ENCODE results near the gene HOGA1. TPM values are rescaled to one million over a fixed set of nuclear protein-coding genes. Genes with fewer than 3 reads are reported as not detected.

HOGA1 gene
- total RNA-seq, 1 experiment from 2014 or later: not detected

- no peak overlapping the region for H3K4me3 ChIP-seq (ENCODE audit: low read depth, low read length, poor library complexity, severe bottlenecking)
Observed at GRCh38 chr10:97629289-97629688, 45.1 kb downstream of the HOGA1 start.

GRCh38 chr10:97631098-97631497 is 46.9 kb downstream of the HOGA1 start:
- POLR2A ChIA-PET (ENCODE audit: low non-redundant PET): no interaction called here
- intact Hi-C loops (cut with micrococcal nuclease; ENCODE audit: unreplicated experiment): no loop called here

More at GRCh38 chr10:97629289-97629688, 45.1 kb downstream of the HOGA1 start:
- BruUV-seq (replicated peaks): no TSS peak
- Histone ChIP-seq H3K4me1 (ENCODE audit: insufficient read depth, low read length, poor library complexity, severe bottlenecking) (peaks cover 12% of the 10 kb centered on the region), H3K27ac (ENCODE audit: low read depth, low read length, poor library complexity, severe bottlenecking) (no peak overlapping the region), H3K9me3 (ENCODE audit: low read depth, low read length, poor library complexity, severe bottlenecking) (no peaks in the 10 kb centered on the region), H3K27me3 (replicated peaks; ENCODE audit: insufficient read depth, low read depth, low read length, poor library complexity) (no peaks in the 10 kb centered on the region), H3K36me3 (ENCODE audit: insufficient read depth, low read length, poor library complexity, severe bottlenecking) (no peaks in the 10 kb centered on the region)
- DNase-seq (ENCODE audit: low spot score): no peak
- CTCF ChIA-PET: no interaction called here
- POLR2A ChIA-PET (ENCODE audit: low non-redundant PET): no interaction called here
- TF ChIP-seq CTCF (conservative IDR thresholded peaks at IDR 0.05; ENCODE audit: low read depth, low read length) (no peak), EZH2 (IDR thresholded peaks at IDR 0.05; ENCODE audit: borderline replicate concordance, low read depth, low read length, poor library complexity, severe bottlenecking) (no peak)
- intact Hi-C loops (cut with micrococcal nuclease; ENCODE audit: unreplicated experiment): no loop called here

GRCh38 chr10:97632949-97633884 is 49.0 kb downstream of the HOGA1 start, which contains the start of gene MORN4:
MORN4 (minus strand) TSS chr10:97633500; CDS start chr10:97619653, 13,847 bp downstream.
- CTCF ChIA-PET: no interaction called here
- no peaks in the 10 kb centered on the region for H3K36me3 ChIP-seq (ENCODE audit: insufficient read depth, low read length, poor library complexity, severe bottlenecking)
- peak; percentile 97 for DNase-seq (ENCODE audit: low spot score)
- TF ChIP-seq CTCF (conservative IDR thresholded peaks at IDR 0.05; ENCODE audit: low read depth, low read length) (no peak), EZH2 (IDR thresholded peaks at IDR 0.05; ENCODE audit: borderline replicate concordance, low read depth, low read length, poor library complexity, severe bottlenecking) (no peak)
- no TSS peak for BruUV-seq (replicated peaks)
- peak within 1 kb of the TSS; percentile 35 for H3K27ac ChIP-seq (ENCODE audit: low read depth, low read length, poor library complexity, severe bottlenecking)
- no peaks in the 10 kb centered on the region for H3K27me3 ChIP-seq (replicated peaks; ENCODE audit: insufficient read depth, low read depth, low read length, poor library complexity)
- H3K9me3 ChIP-seq (ENCODE audit: low read depth, low read length, poor library complexity, severe bottlenecking): no peaks in the 10 kb centered on the region
- peak within 1 kb of the TSS; percentile 74 for H3K4me3 ChIP-seq (ENCODE audit: low read depth, low read length, poor library complexity, severe bottlenecking)
- H3K4me1 ChIP-seq (ENCODE audit: insufficient read depth, low read length, poor library complexity, severe bottlenecking): peaks cover 12% of the 10 kb centered on the region
- POLR2A ChIA-PET (ENCODE audit: low non-redundant PET): interaction anchor here (0.7 kb wide), 1 partner anchor 102 kb away, joined by 3 read pairs; no protein-coding TSS in a partner anchor
- intact Hi-C loops (cut with micrococcal nuclease; ENCODE audit: unreplicated experiment): no loop called here

More at GRCh38 chr10:97631098-97631497, 46.9 kb downstream of the HOGA1 start:
- no peak for DNase-seq (ENCODE audit: low spot score)
- CTCF ChIA-PET: no interaction called here
- no peak overlapping the region for H3K4me3 ChIP-seq (ENCODE audit: low read depth, low read length, poor library complexity, severe bottlenecking)
- no peak overlapping the region for H3K27ac ChIP-seq (ENCODE audit: low read depth, low read length, poor library complexity, severe bottlenecking)
- peaks cover 12% of the 10 kb centered on the region for H3K4me1 ChIP-seq (ENCODE audit: insufficient read depth, low read length, poor library complexity, severe bottlenecking)
- no peaks in the 10 kb centered on the region for H3K36me3 ChIP-seq (ENCODE audit: insufficient read depth, low read length, poor library complexity, severe bottlenecking)
- no peaks in the 10 kb centered on the region for H3K9me3 ChIP-seq (ENCODE audit: low read depth, low read length, poor library complexity, severe bottlenecking)
- no peaks in the 10 kb centered on the region for H3K27me3 ChIP-seq (replicated peaks; ENCODE audit: insufficient read depth, low read depth, low read length, poor library complexity)
- TF ChIP-seq CTCF (conservative IDR thresholded peaks at IDR 0.05; ENCODE audit: low read depth, low read length) (no peak), EZH2 (IDR thresholded peaks at IDR 0.05; ENCODE audit: borderline replicate concordance, low read depth, low read length, poor library complexity, severe bottlenecking) (no peak)
- no TSS peak for BruUV-seq (replicated peaks)

All from A673 (cell line).